ENCODE data around the gene PDE6D.

GRCh38 chr2:231761735-231762134 is 19.3 kb downstream of the PDE6D start:
- TF ChIP-seq CTCF (IDR thresholded peaks at IDR 0.05) = no peak
- no peak for TF ChIP-seq POLR2A (IDR thresholded peaks at IDR 0.05)

Data from prostate gland (tissue), 2 donors.